Astrocyte (in vitro differentiated cells and primary cell): ENCODE measurements around the gene CSGALNACT2. TPM values are rescaled to one million over a fixed set of nuclear protein-coding genes. Genes with fewer than 3 reads are reported as not detected.

Experiments
- DNase-seq: peaks from one replicate; pipeline ENCODE4 v3.0.0-alpha.2; 2010; ENCODE audit warnings: low read depth
- FAIRE-seq: peaks from 2 replicates; lab custom pipeline; 2011; peaks lifted over from hg19 to GRCh38; lab: Jason Lieb, UNC
- H2AFZ ChIP-seq: 2 replicates; pipeline ENCODE4 v1.6.0; 2012; ENCODE audit warnings: low read depth, low read length, inconsistent platforms
- H3K27ac ChIP-seq: 2 replicates; pipeline ENCODE4 v1.5.1; 2011; ENCODE audit warnings: low read depth, low read length, inconsistent platforms
- H3K27me3 ChIP-seq: 2 replicates; pipeline ENCODE4 v1.6.0; 2011; ENCODE audit warnings: low read length, inconsistent platforms; ENCODE audit not compliant: insufficient read depth
- H3K36me3 ChIP-seq: 2 replicates; pipeline ENCODE4 v1.5.1; 2011; ENCODE audit warnings: low read length, inconsistent platforms; ENCODE audit not compliant: insufficient read depth
- H3K4me1 ChIP-seq: 2 replicates; pipeline ENCODE4 v1.5.1; 2011; ENCODE audit warnings: low read length, inconsistent platforms; ENCODE audit not compliant: insufficient read depth
- H3K4me2 ChIP-seq: 2 replicates; pipeline ENCODE4 v1.6.0; 2012; ENCODE audit warnings: low read length, inconsistent platforms
- H3K4me3 ChIP-seq: 2 replicates; pipeline ENCODE4 v1.5.1; 2011; ENCODE audit warnings: low read depth, mild to moderate bottlenecking, low read length, inconsistent platforms; ENCODE audit not compliant: insufficient read depth
- H3K79me2 ChIP-seq: 2 replicates; pipeline ENCODE4 v1.6.0; 2012; ENCODE audit warnings: mild to moderate bottlenecking, low read length, inconsistent platforms; ENCODE audit not compliant: insufficient read depth
- H3K9ac ChIP-seq: 2 replicates; pipeline ENCODE4 v1.6.0; 2012; ENCODE audit warnings: mild to moderate bottlenecking, low read length, inconsistent platforms
- H3K9me3 ChIP-seq: 2 replicates; pipeline ENCODE4 v1.5.1; 2012; ENCODE audit warnings: low read depth, mild to moderate bottlenecking, low read length, inconsistent platforms; ENCODE audit not compliant: insufficient read depth
- H4K20me1 ChIP-seq: 2 replicates; pipeline ENCODE4 v1.6.0; 2012; ENCODE audit warnings: low read length, inconsistent platforms; ENCODE audit not compliant: insufficient read depth
- H3K27ac Mint-ChIP-seq: one replicate; pipeline ENCODE4 v1.8.0; 2021; ENCODE audit warnings: mild to moderate bottlenecking, mixed read lengths; ENCODE audit not compliant: unreplicated experiment
- H3K27me3 Mint-ChIP-seq: one replicate; pipeline ENCODE4 v1.8.0; 2021; ENCODE audit warnings: low read depth, mixed read lengths; ENCODE audit not compliant: unreplicated experiment
- H3K36me3 Mint-ChIP-seq: one replicate; pipeline ENCODE4 v1.8.0; 2021; ENCODE audit warnings: low read depth, mixed read lengths; ENCODE audit not compliant: unreplicated experiment
- H3K4me1 Mint-ChIP-seq: one replicate; pipeline ENCODE4 v1.8.0; 2021; ENCODE audit warnings: low read depth, mixed read lengths; ENCODE audit not compliant: unreplicated experiment
- H3K4me3 Mint-ChIP-seq: one replicate; pipeline ENCODE4 v1.8.0; 2021; ENCODE audit warnings: mild to moderate bottlenecking, moderate library complexity, mixed read lengths; ENCODE audit not compliant: unreplicated experiment
- H3K9me3 Mint-ChIP-seq: one replicate; pipeline ENCODE4 v1.8.0; 2021; ENCODE audit warnings: mild to moderate bottlenecking, mixed read lengths; ENCODE audit not compliant: unreplicated experiment
- CTCF ChIP-seq: IDR thresholded peaks from 2 replicates; pipeline ENCODE4 v1.5.1; 2011; ENCODE audit warnings: low read depth, mild to moderate bottlenecking, inconsistent platforms, low read length, moderate library complexity; ENCODE audit not compliant: insufficient read depth
- EZH2 ChIP-seq: IDR thresholded peaks from 2 replicates; pipeline ENCODE4 v1.6.1; 2012; ENCODE audit warnings: mild to moderate bottlenecking, low read length, inconsistent platforms; ENCODE audit not compliant: insufficient read depth
- total RNA-seq: library from RNA; stranded (reverse); gene quantifications from 2 replicates; pipeline ENCODE4 v1.2.1, GENCODE V29; 2021

Gene CSGALNACT2
- total RNA-seq, 1 donor from 2014 or later, result 28.5 TPM

GRCh38 chr10:43090664-43091063 is 47.6 kb upstream of the CSGALNACT2 start:
- peaks cover 44% of the 10 kb centered on the region for H3K27me3 Mint-ChIP-seq
- no peaks in the 10 kb centered on the region for H3K36me3 ChIP-seq
- H3K4me2 ChIP-seq, result no peak overlapping the region
- no peaks in the 10 kb centered on the region for H3K79me2 ChIP-seq
- TF ChIP-seq CTCF (no peak), EZH2 (no peak)
- peaks cover 3% of the 10 kb centered on the region for H3K27me3 ChIP-seq
- no peak overlapping the region for H2AFZ ChIP-seq
- peaks cover 1% of the 10 kb centered on the region for H3K9me3 Mint-ChIP-seq
- no peak overlapping the region for H3K27ac Mint-ChIP-seq
- no peaks in the 10 kb centered on the region for H4K20me1 ChIP-seq
- no peak overlapping the region for H3K4me3 ChIP-seq
- FAIRE-seq (no peak), DNase-seq (no peak)
- no peak overlapping the region for H3K4me3 Mint-ChIP-seq
- H3K9ac ChIP-seq, result no peak overlapping the region
- H3K9me3 ChIP-seq, result no peaks in the 10 kb centered on the region
- no peak overlapping the region for H3K27ac ChIP-seq
- H3K4me1 ChIP-seq, result no peaks in the 10 kb centered on the region
- no peaks in the 10 kb centered on the region for H3K36me3 Mint-ChIP-seq
- no peaks in the 10 kb centered on the region for H3K4me1 Mint-ChIP-seq

GRCh38 chr10:43091846-43092245 is 46.4 kb upstream of the CSGALNACT2 start:
- no peaks in the 10 kb centered on the region for H4K20me1 ChIP-seq
- no peak overlapping the region for H3K9ac ChIP-seq
- DNase-seq (no peak), FAIRE-seq (no peak)
- H3K4me3 ChIP-seq, result no peak overlapping the region
- no peak overlapping the region for H3K4me2 ChIP-seq
- no peaks in the 10 kb centered on the region for H3K9me3 ChIP-seq
- Mint-ChIP-seq H3K27me3 (peaks cover 51% of the 10 kb centered on the region), H3K27ac (no peak overlapping the region), H3K4me3 (no peak overlapping the region), H3K9me3 (peaks cover 1% of the 10 kb centered on the region), H3K4me1 (no peaks in the 10 kb centered on the region), H3K36me3 (no peaks in the 10 kb centered on the region)
- no peaks in the 10 kb centered on the region for H3K79me2 ChIP-seq
- no peaks in the 10 kb centered on the region for H3K4me1 ChIP-seq
- peaks cover 3% of the 10 kb centered on the region for H3K27me3 ChIP-seq
- no peak overlapping the region for H2AFZ ChIP-seq
- TF ChIP-seq EZH2 (no peak), CTCF (no peak)
- no peaks in the 10 kb centered on the region for H3K36me3 ChIP-seq
- no peak overlapping the region for H3K27ac ChIP-seq

GRCh38 chr10:43093423-43094076 is 44.7 kb upstream of the CSGALNACT2 start:
- H3K4me1 ChIP-seq, result no peaks in the 10 kb centered on the region

More at GRCh38 chr10:43093423-43094076, 44.7 kb upstream of the CSGALNACT2 start:
- H3K27me3 Mint-ChIP-seq, result peaks cover 47% of the 10 kb centered on the region
- FAIRE-seq (no peak), DNase-seq (no peak)
- Histone ChIP-seq H3K4me2 (no peak overlapping the region), H3K79me2 (no peaks in the 10 kb centered on the region), H4K20me1 (no peaks in the 10 kb centered on the region), H3K4me3 (no peak overlapping the region), H3K9me3 (no peaks in the 10 kb centered on the region), H3K27me3 (peaks cover 3% of the 10 kb centered on the region), H3K27ac (no peak overlapping the region), H2AFZ (no peak overlapping the region), H3K9ac (no peak overlapping the region), H3K36me3 (no peaks in the 10 kb centered on the region)
- H3K9me3 Mint-ChIP-seq, result no peaks in the 10 kb centered on the region
- H3K4me1 Mint-ChIP-seq, result no peaks in the 10 kb centered on the region
- peaks cover 2% of the 10 kb centered on the region for H3K36me3 Mint-ChIP-seq
- TF ChIP-seq CTCF, result no peak
- no peak for TF ChIP-seq EZH2
- H3K4me3 Mint-ChIP-seq, result no peak overlapping the region
- no peak overlapping the region for H3K27ac Mint-ChIP-seq
